HCT116 (cell line): Measurements from ENCODE around the gene PITHD1. TPM values are rescaled to one million over a fixed set of nuclear protein-coding genes. Genes with fewer than 3 reads are reported as not detected.

ENCODE experiments used
- ATAC-seq: fragments of 200-7000 bp; cut with Tn5 transposase; 2 replicates; pipeline ENCODE4 v1.9.1; 2020; ENCODE audit warnings: mild to moderate bottlenecking, moderate library complexity
- BruUV-seq: library from RNA; stranded (reverse); fragments of 400-500 nt; replicated peaks from 2 replicates; lab custom pipeline; 2021; lab: Mats Ljungman, UMichigan
- CTCF ChIA-PET: fragments of 300-600 bp; sonication (Branson Sonifier 250); formaldehyde crosslinking; loops from one replicate; lab custom pipeline; 2021; ENCODE audit warnings: antibody characterized with exemption; lab: Charles Lee
- POLR2A ChIA-PET: fragments of 300-600, 350-600 bp; sonication (Branson Sonifier 250); formaldehyde crosslinking; loops from one replicate; lab custom pipeline; 2021; ENCODE audit warnings: antibody characterized with exemption; lab: Charles Lee
- RAD21 ChIA-PET, 2 experiments: fragments of 300-600 bp; sonication (Branson Sonifier 250); formaldehyde crosslinking; loops; one replicate each; lab custom pipeline; 2023; ENCODE audit warnings: low total read pairs in 2 of 2; ENCODE audit not compliant: uncharacterized antibody in 2 of 2, unreplicated experiment in 2 of 2, low non-redundant PET in 1 of 2; lab: Charles Lee
- DNase-seq: peaks from one replicate; pipeline ENCODE4 v3.0.0-alpha.2; 2010; ENCODE audit warnings: low read depth, low spot score
- H2AFZ ChIP-seq: fragments of 200-600 bp; shearing (Covaris generic), sonication (generic); 2 replicates; pipeline ENCODE4 v1.6.1; 2017; ENCODE audit warnings: low read depth, mixed run types, mixed read lengths, antibody characterized with exemption, low read length; ENCODE audit not compliant: poor library complexity, severe bottlenecking
- H3K27ac ChIP-seq: 2 replicates; pipeline ENCODE4 v1.5.1; 2012; ENCODE audit warnings: low read depth, low read length
- H3K27me3 ChIP-seq: fragments of 200-600 bp; sonication (generic); 2 replicates; pipeline ENCODE4 v1.6.1; 2016; ENCODE audit warnings: mixed run types, low read length, mixed read lengths; ENCODE audit not compliant: insufficient read depth
- H3K36me3 ChIP-seq, 2 experiments: fragments of 200-500 bp in 1 of 2; fragments of 200-600 bp in 1 of 2; sonication (Bioruptor generic) in 1 of 2; sonication (generic) in 1 of 2; 2 replicates each; pipeline versions ENCODE4 v1.5.1 to v1.6.1; 2014 to 2016; ENCODE audit warnings: low read length in 2 of 2, inconsistent platforms in 1 of 2, mixed read lengths in 1 of 2, mixed run types in 1 of 2; ENCODE audit not compliant: insufficient read depth in 2 of 2, control insufficient read depth in 1 of 2
- H3K4me1 ChIP-seq, 2 experiments: fragments of 200-600 bp in 1 of 2; sonication (generic) in 1 of 2; 2 replicates each; pipeline versions ENCODE4 v1.5.1 to v1.6.1; 2012 to 2017; ENCODE audit warnings: low read length in 2 of 2, inconsistent platforms in 1 of 2, mild to moderate bottlenecking in 1 of 2, mixed read lengths in 1 of 2, mixed run types in 1 of 2, moderate library complexity in 1 of 2; ENCODE audit not compliant: insufficient read depth in 2 of 2, control insufficient read depth in 1 of 2
- H3K4me2 ChIP-seq: fragments of 200-600 bp; sonication (generic); 2 replicates; pipeline ENCODE4 v1.6.1; 2017; ENCODE audit warnings: mixed run types, low read length, mixed read lengths
- H3K4me3 ChIP-seq, 2 experiments: fragments of 200-600 bp in 1 of 2; sonication (generic) in 1 of 2; replicated peaks in 1 of 2; 2 replicates each; pipeline ENCODE4 v1.5.1; 2011 to 2016; ENCODE audit warnings: low read length in 2 of 2, control low read depth in 1 of 2, low read depth in 1 of 2, mild to moderate bottlenecking in 1 of 2, mixed read lengths in 1 of 2, mixed run types in 1 of 2
- H3K79me2 ChIP-seq: fragments of 200-600 bp; sonication (generic); 2 replicates; pipeline ENCODE4 v1.6.1; 2017; ENCODE audit warnings: mild to moderate bottlenecking, mixed run types, low read length, moderate library complexity, mixed read lengths; ENCODE audit not compliant: insufficient read depth
- H3K9ac ChIP-seq: fragments of 200-600 bp; sonication (generic); 2 replicates; pipeline ENCODE4 v1.6.1; 2016; ENCODE audit warnings: low read length, mixed read lengths
- H3K9me2 ChIP-seq: fragments of 200-600 bp; sonication (generic), shearing (Covaris generic); 2 replicates; pipeline ENCODE4 v1.6.1; 2017; ENCODE audit warnings: mixed run types, mild to moderate bottlenecking, moderate library complexity; ENCODE audit not compliant: insufficient read depth
- H3K9me3 ChIP-seq, 2 experiments: fragments of 200-500 bp in 1 of 2; fragments of 200-600 bp in 1 of 2; sonication (Bioruptor generic) in 1 of 2; sonication (generic) in 1 of 2; 2 replicates each; pipeline ENCODE4 v1.6.1; 2014 to 2017; ENCODE audit warnings: low read length in 2 of 2, mixed read lengths in 2 of 2, inconsistent platforms in 1 of 2, low read depth in 1 of 2, mild to moderate bottlenecking in 1 of 2, mixed run types in 1 of 2, moderate library complexity in 1 of 2; ENCODE audit not compliant: control insufficient read depth in 1 of 2, insufficient read depth in 1 of 2
- H4K20me1 ChIP-seq: fragments of 200-600 bp; sonication (generic), shearing (Covaris generic); 2 replicates; pipeline ENCODE4 v1.6.1; 2017; ENCODE audit warnings: mixed run types, mild to moderate bottlenecking, moderate library complexity; ENCODE audit not compliant: insufficient read depth
- CBX3 ChIP-seq: IDR thresholded peaks from 2 replicates; pipeline ENCODE4 v1.6.1; 2012; ENCODE audit warnings: low read depth
- CEBPB ChIP-seq: IDR thresholded peaks from 2 replicates; pipeline ENCODE4 v1.6.1; 2012; ENCODE audit warnings: low read depth
- ELF1 ChIP-seq: IDR thresholded peaks from 2 replicates; pipeline ENCODE4 v1.6.1; 2012; ENCODE audit warnings: low read depth, borderline replicate concordance
- EZH2 ChIP-seq: fragments of 200-600 bp; sonication (generic); IDR thresholded peaks from 2 replicates; pipeline ENCODE4 v1.6.1; 2017; ENCODE audit warnings: antibody characterized with exemption, mixed run types
- FOSL1 ChIP-seq: IDR thresholded peaks from 2 replicates; pipeline ENCODE4 v1.6.1; 2012; ENCODE audit warnings: low read depth
- RAD21 ChIP-seq: IDR thresholded peaks from 2 replicates; pipeline ENCODE4 v1.6.1; 2012; ENCODE audit warnings: low read depth, mild to moderate bottlenecking
- SP1 ChIP-seq: IDR thresholded peaks from 2 replicates; pipeline ENCODE4 v1.6.1; 2012; ENCODE audit warnings: low read depth
- YY1 ChIP-seq: IDR thresholded peaks from 2 replicates; pipeline ENCODE4 v1.6.1; 2011; ENCODE audit warnings: low read length, low read depth, moderate library complexity, mild to moderate bottlenecking; ENCODE audit not compliant: insufficient replicate concordance; ENCODE audit errors: extremely low read depth
- ZNF274 ChIP-seq: fragments of 200-500 bp; sonication (Bioruptor generic); IDR thresholded peaks from 2 replicates; pipeline ENCODE4 v1.6.1; 2014; ENCODE audit warnings: mild to moderate bottlenecking, low read depth, low read length, inconsistent platforms
- intact Hi-C: fragments of 100-400 bp; cut with micrococcal nuclease; formaldehyde crosslinking; loops from 2 replicates; pipeline ENCODE4 v1.10.0; 2022
- total RNA-seq: library from RNA; stranded (reverse); gene quantifications from one replicate; pipeline ENCODE4 v1.2.1, GENCODE V29; 2021; ENCODE audit not compliant: unreplicated experiment
- TF ChIP-seq, protein P1 (sequence below): IDR thresholded peaks from 2 replicates; pipeline ENCODE4 v1.6.1; 2012
- TF ChIP-seq, protein P2 (sequence below), 3 experiments: fragments of 200-600 bp in 1 of 3; sonication (generic) in 1 of 3; IDR thresholded peaks in 2 of 3; conservative IDR thresholded peaks in 1 of 3; 2 replicates each; pipeline ENCODE4 v1.5.1; 2012 to 2017; ENCODE audit warnings: low read depth in 2 of 3, low read length in 2 of 3, antibody characterized with exemption in 1 of 3, borderline replicate concordance in 1 of 3, control low read depth in 1 of 3, mild to moderate bottlenecking in 1 of 3, mixed read lengths in 1 of 3, mixed run types in 1 of 3, moderate library complexity in 1 of 3; ENCODE audit not compliant: insufficient read depth in 1 of 3
- TF ChIP-seq, protein P3 (sequence below): IDR thresholded peaks from 2 replicates; pipeline ENCODE4 v1.6.1; 2012

Gene PITHD1
- total RNA-seq, 1 experiment from 2014 or later = 57.2 TPM

- no peak overlapping the region for H3K9ac ChIP-seq
- RAD21 ChIA-PET = interaction anchor here (2.0 to 2.3 kb wide), 2 partner anchors 106 kb away, joined by 5 to 11 read pairs; no protein-coding TSS in a partner anchor
Measured at GRCh38 chr1:23810818-23811540, 32.8 kb downstream of the PITHD1 start.

More at GRCh38 chr1:23810818-23811540, 32.8 kb downstream of the PITHD1 start:
- no peak overlapping the region for H2AFZ ChIP-seq
- no peak overlapping the region for H3K27ac ChIP-seq
- intact Hi-C loops = no loop called here
- no peaks in the 10 kb centered on the region for H3K79me2 ChIP-seq
- H3K4me1 ChIP-seq = peaks cover 6 to 15% of the 10 kb centered on the region in 2 experiments; a peak in 2 of 4 replicates
- CTCF ChIA-PET = interaction anchor here (0.6 to 3.2 kb wide), 11 partner anchors 9 to 105 kb away, joined by 3 to 21 read pairs (median 5); partner anchors contain the start of genes GALE, HMGCL, LYPLA2 and PITHD1
- H3K36me3 ChIP-seq = no peaks in the 10 kb centered on the region; a peak in 1 of 4 replicates
- no TSS peak for BruUV-seq
- H3K4me3 ChIP-seq = no peak overlapping the region
- no peaks in the 10 kb centered on the region for H4K20me1 ChIP-seq
- DNase-seq (no peak), ATAC-seq (peak; percentile 80)
- H3K9me3 ChIP-seq = no peaks in the 10 kb centered on the region
- TF ChIP-seq, protein P1, sequence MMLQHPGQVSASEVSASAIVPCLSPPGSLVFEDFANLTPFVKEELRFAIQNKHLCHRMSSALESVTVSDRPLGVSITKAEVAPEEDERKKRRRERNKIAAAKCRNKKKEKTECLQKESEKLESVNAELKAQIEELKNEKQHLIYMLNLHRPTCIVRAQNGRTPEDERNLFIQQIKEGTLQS = no peak
- TF ChIP-seq YY1 = no peak
- no peak for TF ChIP-seq CBX3
- no peak for TF ChIP-seq EZH2
- no peak for TF ChIP-seq ELF1
- no peak for TF ChIP-seq CEBPB
- TF ChIP-seq, protein P2, sequence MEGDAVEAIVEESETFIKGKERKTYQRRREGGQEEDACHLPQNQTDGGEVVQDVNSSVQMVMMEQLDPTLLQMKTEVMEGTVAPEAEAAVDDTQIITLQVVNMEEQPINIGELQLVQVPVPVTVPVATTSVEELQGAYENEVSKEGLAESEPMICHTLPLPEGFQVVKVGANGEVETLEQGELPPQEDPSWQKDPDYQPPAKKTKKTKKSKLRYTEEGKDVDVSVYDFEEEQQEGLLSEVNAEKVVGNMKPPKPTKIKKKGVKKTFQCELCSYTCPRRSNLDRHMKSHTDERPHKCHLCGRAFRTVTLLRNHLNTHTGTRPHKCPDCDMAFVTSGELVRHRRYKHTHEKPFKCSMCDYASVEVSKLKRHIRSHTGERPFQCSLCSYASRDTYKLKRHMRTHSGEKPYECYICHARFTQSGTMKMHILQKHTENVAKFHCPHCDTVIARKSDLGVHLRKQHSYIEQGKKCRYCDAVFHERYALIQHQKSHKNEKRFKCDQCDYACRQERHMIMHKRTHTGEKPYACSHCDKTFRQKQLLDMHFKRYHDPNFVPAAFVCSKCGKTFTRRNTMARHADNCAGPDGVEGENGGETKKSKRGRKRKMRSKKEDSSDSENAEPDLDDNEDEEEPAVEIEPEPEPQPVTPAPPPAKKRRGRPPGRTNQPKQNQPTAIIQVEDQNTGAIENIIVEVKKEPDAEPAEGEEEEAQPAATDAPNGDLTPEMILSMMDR (IDR thresholded peaks at IDR 0.05 in 2 of 3, conservative IDR thresholded peaks at IDR 0.05 in 1 of 3; ENCODE audit: borderline replicate concordance in 1 of 3, insufficient read depth in 1 of 3, low read depth in 2 of 3, low read length in 2 of 3) = peak; percentile 56 to 85 (median 76); a peak in 5 of 6 replicates
- TF ChIP-seq FOSL1 = no peak
- no peak for TF ChIP-seq ZNF274
- TF ChIP-seq, protein P3, sequence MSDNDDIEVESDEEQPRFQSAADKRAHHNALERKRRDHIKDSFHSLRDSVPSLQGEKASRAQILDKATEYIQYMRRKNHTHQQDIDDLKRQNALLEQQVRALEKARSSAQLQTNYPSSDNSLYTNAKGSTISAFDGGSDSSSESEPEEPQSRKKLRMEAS = no peak
- TF ChIP-seq RAD21 = peak; percentile 52
- no peak for TF ChIP-seq SP1
- H3K4me2 ChIP-seq = no peak overlapping the region
- no peaks in the 10 kb centered on the region for H3K27me3 ChIP-seq
- POLR2A ChIA-PET = interaction anchor here (0.7 kb wide), 1 partner anchor 106 kb away, joined by 4 read pairs; no protein-coding TSS in a partner anchor
- H3K9me2 ChIP-seq = no peaks in the 10 kb centered on the region
